Lower lobe of right lung (tissue), 2 donors: ENCODE results near the gene MAD1L1. TPM values are rescaled to one million over a fixed set of nuclear protein-coding genes. Genes with fewer than 3 reads are reported as not detected.

Source experiments
- ATAC-seq, 2 donors: fragments of 200-7000 bp; cut with Tn5 transposase; one replicate each; pipeline ENCODE4 v1.9.1; 2020 to 2022; ENCODE audit warnings: mild to moderate bottlenecking in 2 of 2, moderate library complexity in 2 of 2
- DNase-seq: peaks from one replicate; pipeline ENCODE4 v3.0.0-alpha.2; 2020
- H3K27ac ChIP-seq: fragments of 200-600 bp; one replicate; pipeline ENCODE4 v1.8.0; 2022
- H3K27me3 ChIP-seq: fragments of 200-600 bp; one replicate; pipeline ENCODE4 v1.8.0; 2022; ENCODE audit warnings: low read depth
- H3K36me3 ChIP-seq: fragments of 200-600 bp; one replicate; pipeline ENCODE4 v1.8.0; 2022; ENCODE audit warnings: mild to moderate bottlenecking
- H3K4me1 ChIP-seq: fragments of 200-600 bp; one replicate; pipeline ENCODE4 v1.8.0; 2022
- H3K4me3 ChIP-seq: fragments of 200-600 bp; one replicate; pipeline ENCODE4 v1.8.0; 2022; ENCODE audit warnings: mild to moderate bottlenecking
- H3K9me3 ChIP-seq: fragments of 200-600 bp; one replicate; pipeline ENCODE4 v1.8.0; 2022
- intact Hi-C: fragments of 100-400 bp; cut with DNase I; formaldehyde crosslinking; loops from one replicate; pipeline ENCODE4 v1.11.0; 2022
- total RNA-seq: library from RNA; stranded (reverse); fragmentation: NEBNext Ultra II Directional; extraction: Animal tissue kit (Norgen Biotek cat#: 25700); gene quantifications from one replicate; pipeline ENCODE4 v1.2.1, GENCODE V29; 2021
- TF ChIP-seq, protein P1 (sequence below): fragments of 200-600 bp; IDR thresholded peaks from one replicate; pipeline ENCODE4 v1.8.0; 2022; ENCODE audit warnings: antibody characterized with exemption, mild to moderate bottlenecking
- donor health status: DM: no; HTN: yes; CAD: no; lungs with severe emphysema.

Gene MAD1L1
- total RNA-seq, 1 donor from 2014 or later: 44.5 TPM

DNA sequence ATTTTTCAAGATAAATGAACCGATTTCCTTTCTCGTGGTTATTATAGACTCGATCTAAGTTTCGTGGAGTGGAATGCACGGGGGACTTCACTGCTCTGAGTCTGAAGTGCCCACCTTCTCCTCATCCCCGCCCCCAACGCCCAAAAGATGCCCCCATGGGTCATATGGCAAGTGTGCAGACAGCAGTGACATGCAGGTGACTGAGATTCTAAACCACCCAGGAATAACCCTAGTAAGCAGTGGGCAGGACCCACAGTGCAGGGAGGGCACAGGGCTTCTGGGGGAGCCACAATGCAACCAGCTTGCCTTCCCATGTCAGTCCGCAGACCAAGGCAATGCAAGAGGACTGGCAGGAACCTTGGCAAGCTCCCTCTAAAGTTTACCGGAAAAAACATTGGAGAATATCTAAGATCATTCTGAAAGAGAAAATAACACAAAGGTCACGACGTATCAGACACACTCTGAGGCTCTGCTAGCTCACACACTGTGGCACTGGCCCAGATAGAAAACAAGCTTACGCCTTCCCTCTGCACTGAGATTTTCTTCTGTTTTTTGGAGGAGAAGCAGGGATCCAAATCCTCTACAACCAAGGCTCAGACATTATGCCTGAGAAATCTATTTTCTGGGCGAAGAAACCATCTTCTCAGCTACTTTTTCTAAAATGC lies 239.6 kb downstream of the MAD1L1 start:
- DNase-seq: no peak
- H3K36me3 ChIP-seq: no peaks in the 10 kb centered on the region
- ATAC-seq: no peak
- H3K4me1 ChIP-seq: no peaks in the 10 kb centered on the region
- no peaks in the 10 kb centered on the region for H3K9me3 ChIP-seq
- no peak overlapping the region for H3K27ac ChIP-seq
- H3K27me3 ChIP-seq: no peaks in the 10 kb centered on the region
- intact Hi-C loops: no loop called here
- H3K4me3 ChIP-seq: no peak overlapping the region
- TF ChIP-seq, protein P1, sequence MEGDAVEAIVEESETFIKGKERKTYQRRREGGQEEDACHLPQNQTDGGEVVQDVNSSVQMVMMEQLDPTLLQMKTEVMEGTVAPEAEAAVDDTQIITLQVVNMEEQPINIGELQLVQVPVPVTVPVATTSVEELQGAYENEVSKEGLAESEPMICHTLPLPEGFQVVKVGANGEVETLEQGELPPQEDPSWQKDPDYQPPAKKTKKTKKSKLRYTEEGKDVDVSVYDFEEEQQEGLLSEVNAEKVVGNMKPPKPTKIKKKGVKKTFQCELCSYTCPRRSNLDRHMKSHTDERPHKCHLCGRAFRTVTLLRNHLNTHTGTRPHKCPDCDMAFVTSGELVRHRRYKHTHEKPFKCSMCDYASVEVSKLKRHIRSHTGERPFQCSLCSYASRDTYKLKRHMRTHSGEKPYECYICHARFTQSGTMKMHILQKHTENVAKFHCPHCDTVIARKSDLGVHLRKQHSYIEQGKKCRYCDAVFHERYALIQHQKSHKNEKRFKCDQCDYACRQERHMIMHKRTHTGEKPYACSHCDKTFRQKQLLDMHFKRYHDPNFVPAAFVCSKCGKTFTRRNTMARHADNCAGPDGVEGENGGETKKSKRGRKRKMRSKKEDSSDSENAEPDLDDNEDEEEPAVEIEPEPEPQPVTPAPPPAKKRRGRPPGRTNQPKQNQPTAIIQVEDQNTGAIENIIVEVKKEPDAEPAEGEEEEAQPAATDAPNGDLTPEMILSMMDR: no peak

DNA sequence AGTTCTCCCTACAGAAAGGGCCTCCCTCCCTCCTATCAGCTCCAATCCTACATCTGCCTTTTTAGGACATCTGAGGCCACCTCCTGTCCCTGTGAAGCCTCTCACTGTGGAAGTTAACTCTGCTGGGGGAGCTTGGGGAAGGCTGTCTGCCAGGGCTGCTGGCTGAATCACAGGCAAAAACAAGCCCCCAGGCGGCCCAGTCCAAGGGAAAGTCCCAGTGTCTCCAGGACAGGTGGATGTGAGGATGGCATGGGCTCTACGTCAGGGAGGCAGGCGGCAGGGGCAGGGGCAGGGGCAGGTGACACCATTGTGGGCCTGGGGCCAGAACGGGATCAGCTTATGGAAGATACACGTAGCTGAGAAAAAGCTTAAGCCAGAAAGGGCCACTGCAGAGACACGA lies 240.2 kb downstream of the MAD1L1 start:
- no peaks in the 10 kb centered on the region for H3K36me3 ChIP-seq
- intact Hi-C loops: no loop called here
- H3K27ac ChIP-seq: no peak overlapping the region
- DNase-seq (no peak), ATAC-seq (no peak)
- no peaks in the 10 kb centered on the region for H3K4me1 ChIP-seq
- TF ChIP-seq, protein P1: no peak
- no peaks in the 10 kb centered on the region for H3K27me3 ChIP-seq
- H3K9me3 ChIP-seq: no peaks in the 10 kb centered on the region
- H3K4me3 ChIP-seq: no peak overlapping the region

DNA sequence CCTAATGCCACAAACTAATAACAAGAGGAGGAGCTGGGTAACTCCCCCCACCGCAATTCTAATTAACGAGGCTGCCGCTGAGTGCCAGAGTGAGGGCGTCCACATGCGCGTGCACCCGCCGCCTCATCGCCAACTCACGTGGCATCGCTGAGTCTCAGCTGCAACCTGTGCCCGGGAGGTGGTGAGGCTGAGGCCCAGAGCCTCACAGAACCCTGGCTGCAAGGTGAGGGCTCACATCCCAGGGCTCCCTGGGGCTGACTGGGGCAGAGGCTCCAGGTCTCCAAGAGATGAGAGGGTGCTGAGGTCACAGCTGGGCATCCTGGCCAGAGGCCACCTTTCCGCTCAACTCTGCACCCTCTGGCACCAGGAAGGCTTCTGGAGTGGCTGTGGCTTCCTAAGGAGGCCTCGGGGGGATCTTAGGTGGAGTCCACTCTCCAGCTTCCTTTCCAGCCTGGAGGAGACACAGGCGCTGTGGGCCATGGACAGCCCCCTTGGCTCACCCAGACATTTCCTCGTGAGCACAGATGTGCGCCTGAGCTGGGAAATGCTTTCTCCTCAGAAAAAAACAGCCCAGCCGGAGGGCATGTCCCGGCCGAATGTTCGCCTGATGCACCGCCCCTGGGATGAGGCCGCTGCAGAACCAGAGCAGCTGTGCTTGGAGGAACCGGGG lies 242.6 kb downstream of the MAD1L1 start:
- TF ChIP-seq, protein P1: no peak
- peaks cover 4% of the 10 kb centered on the region for H3K36me3 ChIP-seq
- no peaks in the 10 kb centered on the region for H3K27me3 ChIP-seq
- no peaks in the 10 kb centered on the region for H3K9me3 ChIP-seq
- no peak overlapping the region for H3K27ac ChIP-seq
- DNase-seq (no peak), ATAC-seq (no peak)
- no peak overlapping the region for H3K4me3 ChIP-seq
- H3K4me1 ChIP-seq: no peaks in the 10 kb centered on the region
- intact Hi-C loops: no loop called here

DNA sequence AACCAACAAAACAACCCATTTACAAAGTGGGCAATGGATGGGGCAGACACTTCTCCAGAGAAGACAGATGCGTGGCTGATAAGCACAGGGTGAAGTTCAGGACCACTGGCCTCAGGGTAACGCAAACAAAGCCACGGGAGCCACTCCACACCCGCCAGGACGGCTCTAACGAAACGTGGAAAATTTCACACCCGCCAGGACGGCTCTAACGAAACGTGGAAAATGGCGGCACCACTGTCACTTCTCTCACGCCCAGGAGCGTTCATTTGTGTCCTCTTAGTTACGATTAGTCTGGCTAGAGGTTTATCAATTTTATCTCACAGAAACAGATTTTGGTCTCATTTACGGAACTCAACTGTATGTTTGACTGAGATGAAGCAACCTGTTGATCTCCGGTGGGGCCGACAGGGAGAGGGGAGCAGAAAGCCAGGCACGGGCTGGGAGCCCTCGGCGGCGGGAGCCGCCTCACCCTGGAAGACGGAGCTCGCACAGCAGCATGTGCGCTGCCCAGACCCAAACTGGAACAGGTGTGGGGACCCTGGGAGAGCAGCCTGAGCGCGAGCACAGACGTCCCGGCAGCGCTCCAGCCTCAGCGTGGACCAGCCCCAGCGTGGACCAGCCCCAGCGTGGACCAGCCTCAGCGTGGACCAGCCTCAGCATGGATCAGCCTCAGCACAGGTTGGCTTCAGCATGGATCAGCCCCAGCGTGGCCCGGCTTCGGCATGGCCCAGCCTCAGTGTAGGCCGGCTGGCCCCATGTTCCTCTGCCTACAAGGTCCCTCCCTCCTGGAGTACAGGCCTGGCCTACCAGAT lies 243.5 kb downstream of the MAD1L1 start:
- Histone ChIP-seq H3K36me3 (peaks cover 4% of the 10 kb centered on the region), H3K4me3 (no peak overlapping the region), H3K27ac (no peak overlapping the region), H3K9me3 (no peaks in the 10 kb centered on the region), H3K4me1 (no peaks in the 10 kb centered on the region), H3K27me3 (no peaks in the 10 kb centered on the region)
- peak in 1 of 2 donors; percentile 6 for ATAC-seq
- intact Hi-C loops: no loop called here
- TF ChIP-seq, protein P1: no peak
- DNase-seq: no peak

DNA sequence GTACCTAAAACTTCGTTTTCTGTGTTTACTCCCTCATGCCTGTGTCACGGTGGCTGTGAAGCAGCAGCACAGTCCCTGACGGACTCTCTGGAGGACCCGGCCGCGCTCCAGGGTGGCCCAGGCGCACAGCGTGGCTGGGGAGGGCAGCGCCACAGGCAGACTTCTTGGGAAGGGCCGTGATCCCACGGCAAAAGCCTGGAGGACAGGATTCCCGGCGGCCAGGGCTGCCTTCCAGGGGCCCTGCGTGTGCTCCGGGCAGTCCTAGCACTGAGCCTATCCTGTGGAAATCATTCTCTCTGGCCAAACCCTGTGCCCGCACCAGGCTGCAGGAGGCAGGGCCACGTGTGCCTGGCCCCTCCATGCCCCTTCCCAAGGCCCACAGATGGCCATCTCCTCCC lies 244.2 kb downstream of the MAD1L1 start:
- no peak overlapping the region for H3K4me3 ChIP-seq
- H3K4me1 ChIP-seq: no peaks in the 10 kb centered on the region
- intact Hi-C loops: no loop called here
- no peak for DNase-seq
- no peaks in the 10 kb centered on the region for H3K9me3 ChIP-seq
- TF ChIP-seq, protein P1: no peak
- ATAC-seq: peak in 1 of 2 donors; percentile 14
- no peak overlapping the region for H3K27ac ChIP-seq
- H3K27me3 ChIP-seq: no peaks in the 10 kb centered on the region
- H3K36me3 ChIP-seq: peaks cover 4% of the 10 kb centered on the region
